BLaER1 treated with 17β-estradiol and CSF1 and Interleukin-3, amounts not matched to agents 10 nM and 100 nM (cell line): ENCODE measurements around the gene C12orf57.
"Not testable (repeated sequence)": the region's sequence is repeated elsewhere in the genome, so short reads cannot be mapped to it uniquely, and the experiment has no call there.

Experiments used
- H3K27ac ChIP-seq, 11 experiments: shearing (Covaris generic); formaldehyde crosslinking; 2 replicates each; pipeline ENCODE4 v1.8.1; 2022
- H3K27me3 ChIP-seq, 11 experiments: shearing (Covaris generic); formaldehyde crosslinking; 2 replicates each; pipeline ENCODE4 v1.8.1; 2022
- H3K36me3 ChIP-seq, 11 experiments: shearing (Covaris generic); formaldehyde crosslinking; 2 replicates each; pipeline ENCODE4 v1.8.1; 2022
- H3K4me1 ChIP-seq, 10 experiments: shearing (Covaris generic); formaldehyde crosslinking; 2 replicates each; pipeline ENCODE4 v1.8.1; 2022
- H3K4me2 ChIP-seq, 11 experiments: shearing (Covaris generic); formaldehyde crosslinking; 2 replicates each; pipeline ENCODE4 v1.8.1; 2022
- H3K4me3 ChIP-seq, 10 experiments: shearing (Covaris generic); formaldehyde crosslinking; 2 replicates each; pipeline ENCODE4 v1.8.1; 2022
- H3K9ac ChIP-seq, 11 experiments: shearing (Covaris generic); formaldehyde crosslinking; 2 replicates each; pipeline ENCODE4 v1.8.1; 2022
- H3K9me3 ChIP-seq, 11 experiments: shearing (Covaris generic); formaldehyde crosslinking; replicated peaks in 1 of 11; 2 replicates each; pipeline ENCODE4 v1.8.1; 2022
- H4K20me1 ChIP-seq, 11 experiments: shearing (Covaris generic); formaldehyde crosslinking; 2 replicates each; pipeline ENCODE4 v1.8.1; 2022
- Cebpa-rat ChIP-seq, 11 experiments: shearing (Covaris generic); IDR thresholded peaks; 2 replicates each; pipeline ENCODE4 v1.8.1; 2022

Gene C12orf57

DNA sequence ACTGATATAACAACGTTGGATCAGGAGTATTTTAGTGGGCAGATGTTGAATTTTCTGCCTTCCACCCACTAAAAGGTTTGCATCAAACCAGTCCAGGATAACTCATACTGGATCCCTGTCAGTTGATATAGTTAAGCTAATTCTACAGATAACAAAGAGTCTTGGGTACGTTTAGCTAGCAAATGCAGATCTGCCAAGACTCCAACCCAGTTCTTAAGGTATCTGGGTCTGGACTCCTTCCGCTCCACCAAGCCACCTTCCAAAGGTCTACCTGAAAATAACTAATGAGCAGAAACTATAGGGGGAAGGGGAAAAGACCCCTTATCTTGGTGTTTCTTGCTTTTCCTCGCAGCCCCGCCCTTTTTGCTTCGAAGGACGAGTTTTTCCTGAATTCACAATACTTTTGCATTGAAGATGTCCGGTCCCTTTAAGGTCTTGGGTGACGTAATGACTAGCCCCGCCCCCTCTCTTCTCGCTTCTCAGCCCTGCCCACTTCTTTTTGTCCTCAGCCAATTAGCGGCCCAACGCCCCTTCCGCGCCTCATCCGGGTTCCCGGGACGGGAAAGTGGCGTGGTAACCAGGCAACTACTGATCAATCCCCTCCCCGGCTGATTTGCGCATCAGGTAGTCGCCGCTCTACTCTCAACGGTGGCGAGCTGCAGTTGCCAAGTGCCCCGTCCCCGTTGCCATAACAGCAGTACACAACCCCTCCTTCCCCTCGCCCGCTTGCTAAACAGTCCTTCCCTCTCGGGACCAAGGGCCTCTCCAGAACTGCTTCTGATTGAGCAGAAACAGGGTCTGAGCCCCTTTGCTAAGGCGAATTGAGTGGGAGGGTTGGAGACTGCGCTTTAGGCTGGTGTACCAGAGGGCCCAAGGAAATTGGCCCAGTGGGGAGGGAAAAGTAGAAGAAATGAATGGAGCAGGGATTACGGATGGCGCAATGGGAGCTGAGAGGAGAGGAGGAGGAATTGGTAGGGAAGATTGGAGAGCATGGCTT, 39.2 kb upstream of the C12orf57 start, which contains the start of gene LRRC23:
TSS of gene LRRC23 (plus strand) at position 543 of the 997 bp plus-strand sequence. CDS start 812 bp downstream, outside the sequence.
- Histone ChIP-seq H3K4me3 (peak within 1 kb of the TSS; percentile 65 to 76 (median 70)), H3K36me3 (peaks cover 0 to 21% (median 5%) of the 10 kb centered on the region in 11 experiments; a peak in 7 of 22 replicates), H3K4me1 (peaks cover 23 to 35% (median 28%) of the 10 kb centered on the region in 10 experiments), H3K4me2 (peak within 1 kb of the TSS; percentile 80 to 96 (median 94)), H3K27me3 (no peaks in the 10 kb centered on the region), H3K27ac (peak within 1 kb of the TSS; percentile 62 to 78 (median 74)), H3K9ac (peak within 1 kb of the TSS; percentile 73 to 82 (median 80)), H4K20me1 (no peaks in the 10 kb centered on the region), H3K9me3 (no peaks in the 10 kb centered on the region; a peak in 1 of 22 replicates)
- peak in 1 of 11 experiments; percentile 44; a peak in 1 of 22 replicates for TF ChIP-seq Cebpa-rat (IDR thresholded peaks at IDR 0.05)

DNA sequence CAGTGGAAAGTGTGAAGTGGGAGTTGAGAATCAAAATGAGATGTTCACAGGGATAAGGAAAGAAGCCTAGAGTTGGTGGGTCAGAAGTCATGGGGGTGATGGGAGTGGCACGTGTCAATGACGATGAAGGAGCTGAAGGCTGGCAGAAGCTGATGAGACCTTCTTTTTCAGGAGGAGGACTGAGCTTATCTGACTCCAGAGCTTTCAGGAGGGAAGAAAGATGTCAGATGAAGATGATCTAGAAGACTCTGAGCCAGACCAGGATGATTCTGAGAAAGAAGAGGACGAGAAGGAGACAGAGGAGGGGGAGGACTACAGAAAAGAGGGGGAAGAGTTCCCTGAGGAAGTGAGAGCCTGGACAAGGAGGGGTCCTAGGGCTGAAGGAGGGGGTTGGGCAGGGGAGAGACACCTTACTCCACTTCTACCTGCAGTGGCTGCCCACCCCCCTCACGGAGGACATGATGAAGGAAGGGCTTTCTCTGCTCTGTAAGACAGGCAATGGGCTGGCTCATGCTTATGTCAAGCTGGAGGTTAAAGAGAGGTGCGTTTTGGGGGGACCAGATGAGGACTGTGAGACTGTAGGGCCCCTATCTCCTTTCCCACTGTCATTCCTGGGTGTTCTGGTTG, 38.3 kb upstream of the C12orf57 start:
- peak overlapping the region; percentile 80 to 96 (median 94) for H3K4me2 ChIP-seq
- peak overlapping the region; percentile 65 to 76 (median 70) for H3K4me3 ChIP-seq
- peak overlapping the region in 10 of 11 experiments; percentile 62 to 78 (median 74); a peak in 12 of 22 replicates for H3K27ac ChIP-seq
- H4K20me1 ChIP-seq = no peaks in the 10 kb centered on the region
- H3K9ac ChIP-seq = peak overlapping the region; percentile 73 to 82 (median 80)
- no peak for TF ChIP-seq Cebpa-rat (IDR thresholded peaks at IDR 0.05)
- peaks cover 0 to 5% (median 0%) of the 10 kb centered on the region in 11 experiments; a peak in 2 of 22 replicates for H3K27me3 ChIP-seq
- H3K9me3 ChIP-seq = no peaks in the 10 kb centered on the region; a peak in 1 of 22 replicates
- peaks cover 16 to 26% (median 21%) of the 10 kb centered on the region in 10 experiments; a peak in 19 of 20 replicates for H3K4me1 ChIP-seq
- peaks cover 0 to 21% (median 5%) of the 10 kb centered on the region in 11 experiments; a peak in 7 of 22 replicates for H3K36me3 ChIP-seq

DNA sequence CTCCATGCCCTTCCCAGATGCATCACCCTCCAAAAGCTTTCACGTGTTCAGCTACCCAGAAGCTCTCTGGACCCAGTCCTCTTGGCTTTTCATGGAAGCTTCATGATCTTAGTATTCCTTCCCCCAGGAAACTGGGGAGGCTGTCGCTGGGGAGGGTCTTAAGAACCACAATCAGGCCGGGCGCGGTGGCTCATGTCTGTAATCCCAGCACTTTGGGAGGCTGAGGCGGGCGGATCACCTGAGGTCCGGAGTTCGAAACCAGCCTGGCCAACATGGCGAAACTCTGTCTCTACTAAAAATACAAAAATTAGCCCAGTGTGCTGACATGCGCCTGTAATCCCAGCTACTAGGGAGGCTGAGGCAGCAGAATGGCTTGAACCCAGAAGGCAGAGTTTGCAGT, 35.7 kb upstream of the C12orf57 start:
- H4K20me1 ChIP-seq, H3K9ac ChIP-seq, H3K9me3 ChIP-seq, H3K4me3 ChIP-seq, H3K4me2 ChIP-seq, H3K27ac ChIP-seq: not testable (repeated sequence)
- Histone ChIP-seq H3K4me1 (peaks cover 16 to 24% (median 20%) of the 10 kb centered on the region in 10 experiments; a peak in 19 of 20 replicates), H3K27me3 (peaks cover 17 to 30% (median 26%) of the 10 kb centered on the region in 11 experiments), H3K36me3 (peaks cover 0 to 21% (median 5%) of the 10 kb centered on the region in 11 experiments; a peak in 7 of 22 replicates)

DNA sequence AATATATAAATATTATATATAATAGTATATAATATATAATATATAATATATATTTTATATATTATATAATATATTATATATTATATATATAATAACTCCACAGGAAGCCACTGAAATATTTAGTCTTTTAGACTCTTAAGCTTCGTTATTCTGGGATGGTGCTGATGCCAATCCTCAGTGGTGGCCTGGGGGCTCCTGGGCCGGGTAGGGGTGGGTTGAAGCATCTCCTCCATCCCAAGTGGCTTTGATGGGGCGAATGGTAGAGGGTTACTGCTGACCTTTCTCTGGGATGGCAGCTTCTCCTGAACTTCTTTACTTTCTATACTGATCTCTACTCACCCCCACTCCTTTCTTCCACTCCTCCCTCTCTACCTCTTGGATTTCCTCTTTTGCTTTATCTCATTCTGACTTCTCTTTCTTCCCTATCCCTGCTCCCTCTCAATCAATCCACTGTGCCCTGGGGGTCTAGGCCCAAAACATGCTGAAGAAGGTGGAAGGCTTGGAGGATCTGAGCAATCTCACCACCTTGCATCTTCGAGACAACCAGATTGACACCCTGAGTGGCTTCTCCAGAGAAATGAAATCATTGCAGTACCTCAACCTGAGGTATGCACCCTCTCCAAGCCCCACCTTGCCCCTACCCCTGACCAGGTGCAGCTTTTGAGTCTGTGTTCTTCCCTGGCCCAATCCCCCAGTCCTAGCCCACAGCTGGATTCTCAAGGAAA, 34.2 kb upstream of the C12orf57 start:
- H3K4me2 ChIP-seq = no peak overlapping the region
- H3K36me3 ChIP-seq = peaks cover 0 to 21% (median 5%) of the 10 kb centered on the region in 11 experiments; a peak in 7 of 22 replicates

DNA sequence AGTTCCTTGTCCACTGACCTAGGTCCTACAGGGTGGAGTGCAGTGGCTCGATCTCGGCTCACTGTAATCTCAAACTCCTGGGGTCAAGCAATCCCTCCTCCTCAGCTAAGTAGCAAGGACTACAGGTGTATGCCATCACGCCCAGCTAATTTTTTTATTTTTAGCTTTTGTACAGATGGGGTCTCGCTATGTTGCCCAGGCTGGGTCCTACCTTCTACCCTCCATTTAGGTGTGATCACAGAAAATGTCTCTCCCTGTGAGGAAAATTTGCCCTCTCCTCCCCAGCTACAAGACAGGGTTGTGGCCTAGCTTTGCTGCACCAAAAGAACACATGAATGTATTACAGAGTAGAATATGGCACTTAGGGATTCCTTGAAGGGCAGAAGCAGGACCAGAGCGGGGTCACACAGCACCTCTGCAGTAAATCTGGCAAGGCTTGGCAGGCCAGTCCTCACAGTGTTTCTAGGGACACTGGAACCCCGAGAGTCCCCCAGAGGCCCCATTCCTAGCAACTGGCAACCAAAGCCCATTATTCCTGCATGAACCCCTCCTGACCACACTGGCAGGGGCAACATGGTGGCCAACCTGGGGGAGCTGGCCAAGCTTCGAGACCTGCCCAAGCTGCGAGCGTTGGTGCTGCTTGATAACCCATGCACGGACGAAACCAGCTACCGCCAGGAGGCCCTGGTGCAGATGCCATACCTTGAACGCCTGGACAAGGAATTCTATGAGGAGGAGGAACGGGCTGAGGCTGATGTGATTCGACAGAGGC, 31.5 kb upstream of the C12orf57 start:
- H4K20me1 ChIP-seq = peaks cover 0 to 16% (median 3%) of the 10 kb centered on the region in 11 experiments; a peak in 8 of 22 replicates
- H3K36me3 ChIP-seq = peaks cover 0 to 18% (median 0%) of the 10 kb centered on the region in 11 experiments; a peak in 8 of 22 replicates

More for the DNA sequence above, 34.2 kb upstream of the C12orf57 start:
- no peaks in the 10 kb centered on the region for H3K9me3 ChIP-seq
- H3K9ac ChIP-seq = no peak overlapping the region
- no peak overlapping the region for H3K4me3 ChIP-seq
- no peak for TF ChIP-seq Cebpa-rat (IDR thresholded peaks at IDR 0.05)
- peaks cover 8 to 22% (median 18%) of the 10 kb centered on the region in 10 experiments for H3K4me1 ChIP-seq
- H3K27me3 ChIP-seq = peaks cover 32 to 45% (median 40%) of the 10 kb centered on the region in 11 experiments
- no peak overlapping the region for H3K27ac ChIP-seq
- no peaks in the 10 kb centered on the region for H4K20me1 ChIP-seq

DNA sequence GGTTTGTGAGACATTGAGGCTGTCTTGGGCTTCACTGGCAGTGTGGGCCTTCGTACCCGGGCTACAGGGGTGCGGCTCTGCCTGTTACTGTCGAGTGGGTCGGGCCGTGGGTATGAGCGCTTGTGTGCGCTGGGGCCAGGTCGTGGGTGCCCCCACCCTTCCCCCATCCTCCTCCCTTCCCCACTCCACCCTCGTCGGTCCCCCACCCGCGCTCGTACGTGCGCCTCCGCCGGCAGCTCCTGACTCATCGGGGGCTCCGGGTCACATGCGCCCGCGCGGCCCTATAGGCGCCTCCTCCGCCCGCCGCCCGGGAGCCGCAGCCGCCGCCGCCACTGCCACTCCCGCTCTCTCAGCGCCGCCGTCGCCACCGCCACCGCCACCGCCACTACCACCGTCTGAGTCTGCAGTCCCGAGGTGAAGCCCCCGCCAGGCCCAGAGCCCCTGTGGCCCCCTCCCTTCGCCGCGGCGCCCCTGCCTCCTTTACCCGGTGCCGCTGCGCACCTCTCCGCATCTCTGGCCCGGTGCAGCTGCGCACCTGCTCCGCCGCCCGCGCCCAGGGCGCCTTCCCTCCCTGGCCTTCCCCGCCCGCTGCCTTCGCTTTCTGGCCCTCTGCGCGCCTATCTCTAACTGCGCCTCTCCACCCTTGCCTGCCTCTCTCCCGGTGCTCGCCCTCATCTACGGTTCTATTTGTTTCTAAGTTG, 29.4 kb upstream of the C12orf57 start, which contains the start of gene ENO2:
TSS of gene ENO2 (plus strand) at position 335 of the 701 bp plus-strand sequence. CDS start 1,253 bp downstream, outside the sequence.
- peak within 1 kb of the TSS; percentile 36 to 80 (median 63); a peak in 21 of 22 replicates for H3K9ac ChIP-seq
- TF ChIP-seq Cebpa-rat (IDR thresholded peaks at IDR 0.05) = no peak
- peaks cover 11 to 33% (median 21%) of the 10 kb centered on the region in 10 experiments for H3K4me1 ChIP-seq
- H3K27ac ChIP-seq = peak within 1 kb of the TSS in 4 of 11 experiments; percentile 17 to 46 (median 38); a peak in 8 of 22 replicates
- H3K9me3 ChIP-seq = no peaks in the 10 kb centered on the region
- peak within 1 kb of the TSS; percentile 61 to 76 (median 68) for H3K4me3 ChIP-seq
- H3K36me3 ChIP-seq = peaks cover 0 to 18% (median 0%) of the 10 kb centered on the region in 11 experiments; a peak in 4 of 22 replicates
- H4K20me1 ChIP-seq = peaks cover 0 to 16% (median 3%) of the 10 kb centered on the region in 11 experiments; a peak in 8 of 22 replicates
- peaks cover 53 to 75% (median 68%) of the 10 kb centered on the region in 11 experiments for H3K27me3 ChIP-seq
- H3K4me2 ChIP-seq = peak within 1 kb of the TSS; percentile 91 to 98 (median 93)

More for the DNA sequence above, 31.5 kb upstream of the C12orf57 start:
- Histone ChIP-seq H3K4me1 (peaks cover 10 to 27% (median 20%) of the 10 kb centered on the region in 10 experiments), H3K4me2 (no peak overlapping the region), H3K4me3 (no peak overlapping the region), H3K9me3 (no peaks in the 10 kb centered on the region), H3K27ac (no peak overlapping the region), H3K9ac (no peak overlapping the region), H3K27me3 (peaks cover 53 to 72% (median 67%) of the 10 kb centered on the region in 11 experiments)
- no peak for TF ChIP-seq Cebpa-rat (IDR thresholded peaks at IDR 0.05)
